Inflammatory macrophage treated with lipopolysaccharide for 4 hours (primary cell): ENCODE data around the gene USP24.

Experiments used
- DNase-seq: peaks from one replicate; pipeline ENCODE4 v3.0.0-alpha.2; 2020

The USP24 gene, protein sequence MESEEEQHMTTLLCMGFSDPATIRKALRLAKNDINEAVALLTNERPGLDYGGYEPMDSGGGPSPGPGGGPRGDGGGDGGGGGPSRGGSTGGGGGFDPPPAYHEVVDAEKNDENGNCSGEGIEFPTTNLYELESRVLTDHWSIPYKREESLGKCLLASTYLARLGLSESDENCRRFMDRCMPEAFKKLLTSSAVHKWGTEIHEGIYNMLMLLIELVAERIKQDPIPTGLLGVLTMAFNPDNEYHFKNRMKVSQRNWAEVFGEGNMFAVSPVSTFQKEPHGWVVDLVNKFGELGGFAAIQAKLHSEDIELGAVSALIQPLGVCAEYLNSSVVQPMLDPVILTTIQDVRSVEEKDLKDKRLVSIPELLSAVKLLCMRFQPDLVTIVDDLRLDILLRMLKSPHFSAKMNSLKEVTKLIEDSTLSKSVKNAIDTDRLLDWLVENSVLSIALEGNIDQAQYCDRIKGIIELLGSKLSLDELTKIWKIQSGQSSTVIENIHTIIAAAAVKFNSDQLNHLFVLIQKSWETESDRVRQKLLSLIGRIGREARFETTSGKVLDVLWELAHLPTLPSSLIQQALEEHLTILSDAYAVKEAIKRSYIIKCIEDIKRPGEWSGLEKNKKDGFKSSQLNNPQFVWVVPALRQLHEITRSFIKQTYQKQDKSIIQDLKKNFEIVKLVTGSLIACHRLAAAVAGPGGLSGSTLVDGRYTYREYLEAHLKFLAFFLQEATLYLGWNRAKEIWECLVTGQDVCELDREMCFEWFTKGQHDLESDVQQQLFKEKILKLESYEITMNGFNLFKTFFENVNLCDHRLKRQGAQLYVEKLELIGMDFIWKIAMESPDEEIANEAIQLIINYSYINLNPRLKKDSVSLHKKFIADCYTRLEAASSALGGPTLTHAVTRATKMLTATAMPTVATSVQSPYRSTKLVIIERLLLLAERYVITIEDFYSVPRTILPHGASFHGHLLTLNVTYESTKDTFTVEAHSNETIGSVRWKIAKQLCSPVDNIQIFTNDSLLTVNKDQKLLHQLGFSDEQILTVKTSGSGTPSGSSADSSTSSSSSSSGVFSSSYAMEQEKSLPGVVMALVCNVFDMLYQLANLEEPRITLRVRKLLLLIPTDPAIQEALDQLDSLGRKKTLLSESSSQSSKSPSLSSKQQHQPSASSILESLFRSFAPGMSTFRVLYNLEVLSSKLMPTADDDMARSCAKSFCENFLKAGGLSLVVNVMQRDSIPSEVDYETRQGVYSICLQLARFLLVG (N-terminal part only)

DNA sequence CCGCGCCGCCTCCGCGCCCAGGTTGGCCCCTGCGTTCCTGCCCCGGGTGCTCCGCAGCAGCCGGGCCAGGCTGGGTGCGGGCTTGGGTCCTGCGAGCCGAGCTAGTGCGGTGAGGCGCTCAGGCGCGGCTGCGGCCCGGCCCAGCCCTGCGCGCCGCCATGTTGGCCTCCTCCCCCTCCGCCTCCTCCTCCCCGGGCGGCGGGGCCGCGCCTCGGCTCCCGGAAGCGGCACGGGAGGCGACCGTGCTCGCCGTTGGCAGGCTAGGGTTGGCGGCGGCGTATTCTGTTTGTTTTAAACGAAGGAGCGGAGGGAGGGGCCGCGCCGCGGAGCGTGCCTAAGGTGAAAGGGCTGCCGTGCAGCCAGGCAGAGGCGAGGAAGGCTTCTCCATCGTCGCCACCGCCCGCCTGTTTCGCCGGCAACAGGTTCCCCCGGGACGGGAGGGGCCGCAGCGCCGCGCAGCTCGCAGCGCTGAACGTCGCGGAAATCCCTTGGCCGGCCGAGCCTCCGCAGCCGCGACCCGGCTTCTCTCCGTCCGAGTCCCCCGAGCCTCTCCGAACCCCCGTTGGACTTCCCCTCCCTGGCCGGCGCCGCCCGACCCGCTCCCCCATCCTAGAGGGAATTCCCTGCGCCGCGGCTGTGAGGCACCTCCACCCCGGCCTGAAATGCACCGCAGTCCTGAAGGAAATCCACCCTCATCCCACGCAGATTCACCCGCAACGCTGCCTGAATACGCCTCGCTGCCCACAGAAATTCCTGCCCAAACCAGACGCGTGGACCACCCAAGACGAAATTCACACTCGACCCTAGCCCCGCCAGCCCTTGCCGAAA is at the start of gene USP24:
Gene USP24, minus strand, starts transcription at position 171 of the 828 bp plus-strand sequence. CDS start 251 bp downstream, outside the sequence.
- DNase-seq = peak; percentile 76

DNA sequence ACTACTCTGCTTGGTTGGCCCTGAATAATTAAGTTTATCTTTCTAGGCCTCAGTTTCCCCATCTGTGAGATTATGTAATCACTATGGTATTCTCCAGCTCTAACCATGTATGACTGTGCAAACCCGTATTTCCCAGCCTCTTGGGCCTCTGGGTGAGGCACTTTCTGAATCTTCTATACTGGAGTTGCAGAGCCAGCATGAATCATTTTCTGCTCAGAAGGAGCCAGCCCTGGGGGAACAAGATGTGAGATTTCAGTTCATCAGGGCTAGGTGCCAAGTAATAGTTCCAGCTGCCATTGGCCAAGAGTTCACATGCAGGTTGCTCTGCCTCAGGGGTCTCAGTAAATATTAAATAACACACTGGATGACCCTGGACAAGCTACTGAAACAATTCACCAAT is 47.7 kb upstream of the USP24 start:
- no peak for DNase-seq

DNA sequence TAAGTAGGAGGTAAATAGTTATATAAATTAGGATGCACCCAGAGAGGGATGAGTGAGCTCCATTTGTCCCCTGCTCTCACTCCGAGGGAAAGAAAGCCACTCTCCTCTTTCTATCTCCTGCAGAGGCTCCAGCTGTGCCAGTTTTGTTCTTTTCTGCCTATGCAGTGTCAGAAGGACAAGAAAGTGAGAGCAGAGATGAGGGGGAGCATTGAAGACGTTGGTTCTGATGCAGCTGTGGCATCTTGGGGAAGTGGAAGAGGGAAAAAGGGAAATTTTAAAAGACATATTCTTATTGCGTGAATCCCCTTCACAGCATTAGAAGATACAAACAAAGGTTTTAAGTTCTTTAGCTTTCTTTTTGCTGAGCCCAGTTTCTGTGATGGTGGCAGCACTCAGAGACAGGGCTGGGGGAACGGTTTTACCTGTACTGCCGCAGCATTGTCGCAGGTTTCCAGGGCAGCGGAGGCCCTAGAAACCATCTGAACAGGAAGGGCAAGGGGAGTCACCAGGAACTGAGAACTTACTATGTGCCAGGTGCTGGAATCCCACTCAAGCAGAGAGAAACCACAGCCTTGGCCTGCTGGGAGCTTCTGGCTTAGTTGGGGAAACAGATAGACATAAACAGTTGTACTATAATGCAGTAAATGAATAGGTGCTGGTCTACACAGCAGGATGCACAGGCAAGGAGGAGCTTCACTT is 44.9 kb upstream of the USP24 start:
- DNase-seq = no peak

DNA sequence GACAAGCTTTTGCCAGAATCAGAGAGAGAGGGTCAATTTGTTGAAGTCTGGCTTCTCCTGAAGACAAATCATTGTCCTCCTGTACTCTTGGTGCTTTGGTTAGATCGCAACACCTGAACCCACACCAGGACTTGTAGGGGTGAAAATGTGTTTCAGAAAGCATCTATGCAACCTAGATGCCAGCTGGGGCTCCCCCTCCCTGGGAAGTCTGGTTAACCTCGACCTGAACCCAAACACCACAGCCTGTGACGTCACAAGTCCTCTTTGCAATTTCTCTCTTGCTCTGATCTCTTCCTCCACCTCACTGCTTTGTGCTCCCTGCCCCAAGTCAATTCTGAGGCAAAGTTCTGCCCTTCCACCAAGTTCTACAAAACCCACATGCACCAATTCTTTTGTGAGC is 42.8 kb upstream of the USP24 start:
- DNase-seq = no peak

DNA sequence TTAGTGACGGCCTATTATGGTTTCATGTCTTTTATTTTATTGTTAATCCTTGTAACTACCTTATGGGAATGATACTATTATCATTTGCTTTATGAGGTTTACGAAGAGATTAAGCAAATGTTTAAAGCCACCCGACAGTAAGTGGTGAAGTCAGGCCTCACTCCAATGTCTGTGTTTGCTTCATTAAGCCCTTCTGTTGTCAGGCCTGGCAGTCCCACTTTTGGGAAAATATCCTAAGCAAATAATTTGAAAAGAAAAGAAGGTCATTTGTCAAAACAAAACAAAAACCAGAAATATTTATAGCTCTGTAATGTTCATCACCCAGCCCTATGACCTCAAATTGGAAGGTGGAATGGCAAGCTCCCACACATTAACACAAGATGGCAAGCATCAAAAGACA is 40.7 kb upstream of the USP24 start:
- no peak for DNase-seq

DNA sequence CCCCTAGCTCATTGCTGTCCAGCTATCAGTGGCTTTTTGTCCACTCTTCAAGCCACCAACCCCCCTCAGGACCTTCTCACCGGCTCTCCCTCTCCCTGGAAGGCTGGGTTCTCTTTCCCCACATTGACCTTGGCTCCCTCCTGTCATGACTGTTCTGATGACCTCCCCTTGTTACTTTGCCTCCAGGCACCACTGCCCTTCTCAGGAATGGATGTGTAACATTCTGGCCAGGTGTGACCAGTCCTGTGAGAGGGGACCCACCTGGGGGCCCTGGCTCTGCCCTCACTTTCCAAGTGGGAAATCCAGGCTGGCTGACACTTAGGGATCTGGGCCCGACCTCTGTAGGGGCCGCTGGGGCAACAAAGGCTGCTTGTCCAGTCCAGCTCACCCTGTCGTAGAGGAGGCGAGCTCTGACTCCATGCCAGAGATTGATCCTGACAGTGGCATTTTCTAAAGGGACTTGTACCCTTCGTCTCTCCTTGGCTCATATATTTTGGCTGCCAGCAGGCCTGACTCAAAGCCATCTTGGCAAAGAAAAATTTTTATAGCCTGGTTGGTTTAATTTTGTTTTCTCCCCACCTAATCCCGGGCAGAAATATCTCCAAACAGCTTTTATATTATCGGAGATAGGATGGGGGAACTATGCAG is 37.9 kb upstream of the USP24 start:
- DNase-seq = no peak

DNA sequence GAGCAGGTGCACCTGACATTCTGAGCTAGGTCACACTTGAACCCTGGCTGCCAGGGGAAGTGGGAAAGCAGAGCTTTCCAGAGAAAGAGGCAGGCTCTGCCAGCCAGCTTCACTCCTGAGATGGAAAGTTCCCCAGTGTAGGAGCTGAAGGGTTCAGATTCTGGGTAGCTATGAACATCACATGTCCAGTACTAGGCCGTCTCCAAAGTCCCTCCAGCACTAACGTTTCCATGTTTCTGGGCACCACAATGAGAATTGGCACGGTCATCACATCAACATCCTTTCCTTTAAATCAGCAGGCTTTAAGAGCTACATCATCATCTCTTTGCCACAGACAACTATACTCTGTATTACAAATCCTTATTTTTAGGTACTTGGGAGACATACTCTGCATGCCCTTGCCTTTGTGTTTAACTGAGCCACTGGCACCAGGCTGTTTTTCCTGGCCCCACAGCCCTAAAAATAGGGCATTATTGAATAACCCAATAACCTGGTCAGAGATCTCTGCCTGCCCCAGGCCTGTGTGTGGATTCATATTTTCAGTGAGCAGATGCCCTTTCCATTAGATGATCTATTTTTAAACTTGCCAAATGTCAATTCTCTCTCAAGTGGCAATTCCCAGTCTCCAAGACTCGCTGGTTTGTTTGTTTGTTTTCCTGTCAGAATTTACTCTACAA is 35.4 kb upstream of the USP24 start:
- DNase-seq = no peak

DNA sequence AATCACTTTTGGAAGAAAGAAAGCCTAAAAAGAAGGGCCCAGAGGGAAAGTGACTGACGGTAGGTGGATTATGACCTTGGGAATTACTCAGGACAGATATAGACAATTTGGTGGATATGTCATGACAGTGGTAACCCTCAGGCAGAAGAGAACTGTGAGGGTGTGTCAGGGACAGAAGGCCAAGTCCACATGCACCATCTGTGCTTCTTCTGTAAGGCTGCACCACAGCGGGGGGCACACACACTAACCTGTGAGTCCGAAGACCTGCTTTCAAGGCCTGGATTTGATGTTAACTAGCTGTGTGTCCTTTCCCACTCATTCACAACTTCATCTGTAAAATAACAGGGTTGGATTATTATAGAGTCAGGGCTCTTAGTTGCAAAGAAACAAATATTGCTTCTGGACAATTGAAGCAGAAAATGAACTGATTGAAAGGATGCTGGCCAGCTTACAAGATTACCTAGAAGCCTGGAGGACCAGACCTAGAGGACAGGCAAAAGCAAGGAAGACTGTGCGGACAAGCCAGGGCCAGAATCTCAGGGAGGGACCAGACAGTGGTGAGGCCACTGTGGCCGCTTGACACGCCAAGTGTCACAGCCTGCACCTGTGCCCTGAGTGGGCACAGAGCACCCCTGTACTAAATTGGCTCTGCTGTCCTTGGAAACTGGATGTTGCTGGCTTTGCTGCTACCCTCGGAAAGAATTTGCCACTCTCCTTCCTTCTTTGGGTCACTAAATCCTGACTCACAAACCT is 34.7 kb upstream of the USP24 start:
- DNase-seq = no peak

DNA sequence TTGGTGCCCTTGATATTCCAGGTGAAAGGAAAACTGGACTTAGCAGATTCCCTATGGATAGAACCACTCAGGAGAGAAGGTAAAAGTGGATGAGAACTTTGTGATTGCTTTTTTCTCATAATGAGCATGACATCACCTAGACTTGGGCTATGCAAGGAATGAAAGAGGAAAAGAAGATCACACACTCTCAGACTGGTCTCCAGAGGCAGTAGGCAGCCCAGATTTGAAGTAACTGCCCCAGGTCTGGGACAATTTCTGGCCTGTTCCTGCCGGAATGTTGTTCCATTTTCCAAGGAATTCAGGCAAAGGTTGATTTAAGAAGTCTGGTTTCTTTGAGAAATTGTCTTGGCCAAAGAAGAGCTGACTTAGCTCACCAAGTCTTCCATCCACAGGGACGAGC is 31.7 kb upstream of the USP24 start:
- DNase-seq = no peak

DNA sequence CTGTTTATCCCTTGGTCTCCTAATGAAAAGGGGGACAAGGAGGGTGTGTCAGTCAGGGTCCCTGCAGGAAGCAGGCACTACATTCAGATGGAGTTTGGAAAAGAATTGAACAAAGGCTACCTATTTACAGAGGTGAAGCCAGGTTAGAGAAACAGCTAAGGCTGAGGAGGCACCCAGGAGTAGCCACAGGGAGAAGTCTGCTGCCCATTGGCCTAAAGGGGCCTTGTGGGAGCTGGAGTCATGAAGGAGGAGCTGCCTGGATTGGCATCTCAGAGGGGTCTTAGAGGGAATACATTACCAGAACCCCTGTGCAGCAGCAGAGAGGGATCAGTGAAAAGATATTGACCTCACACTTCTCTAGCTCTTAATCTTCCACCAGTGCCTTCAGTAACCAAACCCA is 31.2 kb upstream of the USP24 start:
- no peak for DNase-seq

DNA sequence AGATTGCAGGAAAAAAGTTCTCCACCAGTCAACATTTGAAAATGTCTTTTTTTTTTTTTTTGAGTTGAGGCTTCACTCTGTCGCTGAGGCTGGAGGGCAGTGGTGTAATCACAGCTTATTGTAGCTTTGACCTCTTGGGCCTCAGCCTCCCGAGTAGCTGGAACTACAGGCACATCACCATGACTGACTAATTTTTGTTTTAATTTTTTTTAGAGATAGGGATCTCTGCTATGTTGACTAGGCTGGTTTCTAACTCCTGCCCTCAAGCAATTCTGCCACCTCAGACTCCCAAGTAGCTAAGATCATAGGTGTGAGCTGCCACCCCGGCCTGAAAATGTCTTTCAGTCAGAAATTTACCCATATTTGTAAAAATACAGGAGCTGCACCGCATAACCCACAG is 30.6 kb upstream of the USP24 start:
- DNase-seq = no peak

DNA sequence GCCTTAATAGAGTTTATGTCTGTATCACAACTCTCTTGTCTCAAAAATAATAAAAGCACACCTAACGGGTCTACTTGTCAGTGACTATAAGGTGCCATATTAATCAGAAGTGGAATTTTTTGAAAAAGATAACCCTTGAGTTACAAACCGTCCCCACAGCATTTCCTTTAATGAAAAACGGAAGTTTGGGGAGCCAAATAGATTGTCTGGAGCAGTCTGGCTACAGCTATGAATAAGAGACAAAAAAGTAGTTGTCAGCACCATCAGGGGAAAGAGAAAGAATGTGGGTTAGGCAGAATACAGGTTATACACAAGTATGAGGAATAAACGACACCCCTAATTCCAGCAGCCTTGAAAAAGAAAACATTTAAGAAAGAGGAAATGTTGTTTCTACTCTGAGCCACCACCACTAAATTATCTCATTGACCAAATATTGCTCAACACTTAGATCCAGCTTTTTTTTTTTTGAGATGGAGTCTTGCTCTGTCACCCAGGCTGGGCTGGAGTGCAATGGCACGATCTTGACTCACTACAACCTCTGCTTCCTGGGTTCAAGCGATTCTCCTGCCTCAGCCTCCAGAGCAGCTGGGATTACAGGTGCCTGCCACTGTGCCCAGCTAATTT is 29.4 kb upstream of the USP24 start:
- DNase-seq = peak; percentile 79

DNA sequence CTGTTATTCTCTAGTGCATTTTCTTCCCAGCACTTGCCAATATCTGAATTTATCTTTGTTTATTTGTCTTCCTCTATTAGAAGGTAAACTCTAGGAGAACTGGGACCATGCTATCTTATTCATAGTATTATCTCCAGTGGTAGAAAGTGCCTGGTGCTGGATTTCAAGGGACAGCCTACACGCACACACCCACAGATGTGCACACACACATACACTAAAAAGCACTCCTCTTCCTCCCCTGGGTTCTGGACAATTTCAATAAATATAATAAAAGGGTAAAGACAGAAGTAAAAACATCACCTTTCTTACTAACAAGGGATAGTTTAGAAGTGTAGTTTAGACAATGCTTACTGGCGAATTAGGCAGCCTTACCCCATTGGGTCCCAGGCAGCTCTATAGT is 28.5 kb upstream of the USP24 start:
- DNase-seq = no peak

DNA sequence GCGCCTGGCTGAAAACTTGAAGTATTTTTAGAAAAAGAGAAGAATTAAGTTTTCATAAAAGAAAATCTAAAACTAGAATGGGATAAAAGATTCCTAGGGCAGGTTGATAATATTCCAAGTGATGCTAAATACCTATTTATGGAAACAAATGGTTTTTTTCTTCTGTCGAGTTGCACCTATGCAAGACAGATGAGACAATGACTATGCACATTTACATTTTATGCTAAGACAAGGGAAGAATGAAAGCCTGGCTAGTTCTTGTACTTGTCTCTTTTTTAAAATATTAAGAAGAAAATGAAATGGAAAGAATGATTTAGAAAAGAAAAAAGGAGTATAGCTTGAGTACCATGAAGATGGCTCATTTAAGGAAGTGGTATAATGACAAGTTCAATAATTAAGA is 24.4 kb upstream of the USP24 start:
- no peak for DNase-seq

DNA sequence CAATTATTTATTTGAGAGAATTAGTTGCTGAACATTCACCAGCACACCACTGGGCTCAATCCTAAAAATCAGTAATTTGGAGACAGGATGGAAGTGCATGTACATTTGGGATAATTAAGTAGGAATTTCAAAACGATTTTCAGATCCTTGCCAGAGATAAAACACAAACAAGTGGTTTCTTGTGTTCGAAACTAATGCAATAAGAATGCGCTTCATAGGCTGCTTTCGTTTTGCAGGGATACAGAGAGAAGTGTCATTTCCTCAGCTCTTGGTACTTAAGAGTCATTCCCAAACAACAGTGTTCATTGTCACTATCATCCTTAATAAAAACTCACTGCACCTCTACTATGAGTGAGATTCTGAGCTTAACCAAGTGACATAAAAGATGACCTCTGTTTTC is 20.6 kb upstream of the USP24 start:
- no peak for DNase-seq

DNA sequence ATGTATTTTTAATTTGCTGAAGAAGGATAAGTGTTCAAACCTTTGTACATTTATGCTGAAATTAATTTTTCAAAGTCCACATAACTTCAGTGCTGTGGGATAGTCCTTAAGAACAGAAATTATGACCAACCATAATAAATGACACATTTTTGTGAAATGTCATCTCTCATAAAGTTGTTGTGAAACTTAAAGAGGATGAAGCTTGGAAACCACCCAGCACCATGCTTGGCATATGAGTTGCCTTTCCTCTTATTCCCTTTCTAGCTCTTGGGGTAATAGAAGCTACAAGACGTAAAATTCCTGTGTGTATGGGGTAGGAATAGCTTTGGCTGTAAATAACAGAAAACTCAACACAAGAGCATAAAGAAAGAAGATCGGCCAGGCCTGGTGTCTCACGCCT is 18.9 kb upstream of the USP24 start:
- peak; percentile 62 for DNase-seq

DNA sequence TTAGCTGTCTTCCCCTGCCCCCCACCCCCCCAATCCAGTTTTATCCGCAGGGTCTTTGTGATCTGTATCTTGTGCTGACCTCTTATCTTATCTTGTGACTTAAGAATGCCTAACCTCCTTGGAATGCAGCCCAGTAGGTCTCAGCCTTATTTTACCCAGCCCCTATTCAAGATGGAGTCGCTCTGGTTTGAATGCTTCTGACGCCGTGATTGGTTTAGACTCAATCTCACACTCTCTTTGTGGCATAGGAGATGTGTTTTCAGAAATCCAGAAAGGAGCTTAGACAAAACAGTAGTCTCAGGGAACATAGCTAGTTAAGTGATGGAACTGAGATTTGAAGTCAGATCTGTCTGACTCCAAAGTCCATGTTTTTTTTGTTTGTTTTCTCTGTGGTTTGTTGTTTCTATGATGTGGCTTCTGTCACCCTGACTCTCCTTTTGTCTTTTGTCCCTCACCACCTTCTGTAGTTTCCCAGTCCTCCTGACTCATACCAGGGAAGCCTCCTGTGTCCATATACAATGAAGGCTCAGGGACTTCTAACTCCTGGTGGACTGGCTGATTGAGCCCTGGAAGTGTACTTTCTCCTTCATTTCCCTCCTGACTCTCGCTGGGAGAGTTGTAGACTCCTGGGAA is 18.1 kb upstream of the USP24 start:
- DNase-seq = no peak

DNA sequence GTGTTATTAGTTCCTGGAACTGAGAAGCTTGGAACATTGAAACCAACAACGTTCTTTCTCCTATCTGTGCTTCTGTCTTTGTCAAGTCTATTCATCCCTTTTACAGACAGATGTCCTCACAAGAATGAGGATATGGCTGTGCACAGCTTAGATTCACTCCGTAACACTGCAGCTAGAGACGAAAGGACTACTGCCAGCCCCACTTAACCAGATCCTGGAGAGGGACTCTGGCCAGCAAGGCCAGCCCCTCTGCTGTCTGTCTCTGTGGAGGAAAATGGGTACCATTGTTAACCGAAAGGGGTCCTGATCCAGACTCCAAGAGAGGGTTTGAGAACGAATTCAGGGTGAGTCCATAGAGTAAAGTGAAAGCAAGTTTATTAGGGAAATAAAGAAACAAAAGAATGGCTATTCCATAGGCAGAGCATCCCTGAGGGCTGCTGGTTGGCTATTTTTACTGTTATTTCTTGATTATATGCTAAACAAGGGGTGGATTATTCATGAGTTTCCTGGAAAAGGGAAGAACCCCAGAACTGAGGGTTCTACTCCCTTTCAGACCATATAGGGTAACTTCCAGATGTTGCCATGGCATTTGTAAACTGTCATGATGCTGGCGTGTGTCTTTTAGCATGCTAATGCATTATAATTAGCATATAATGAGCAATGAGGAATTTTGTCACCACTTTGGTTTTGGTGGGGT is 17.4 kb upstream of the USP24 start:
- DNase-seq = no peak
